ENCODE measurements around the gene ADAMTS3.

DNA sequence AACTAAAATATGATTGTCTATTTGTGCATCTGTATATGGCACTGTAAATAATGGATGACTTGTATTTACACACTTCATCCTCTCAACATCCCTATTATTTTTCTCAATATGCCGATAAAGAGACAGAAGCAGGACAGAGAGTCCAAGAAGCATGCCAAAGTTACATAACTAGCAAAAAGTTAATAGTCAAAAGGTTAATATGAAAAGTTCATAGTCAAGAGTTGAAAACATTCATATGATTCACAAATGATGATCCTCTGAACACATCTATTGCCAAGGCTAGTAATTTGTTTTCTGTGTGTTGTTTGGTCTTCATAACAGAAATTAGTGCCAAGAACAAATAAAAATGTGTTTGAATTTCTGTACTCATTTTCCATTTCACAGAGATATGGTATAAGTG lies 231.0 kb downstream of the ADAMTS3 start:
- TF ChIP-seq CTCF (IDR thresholded peaks at IDR 0.05) = no peak
- no peak for TF ChIP-seq ETV6 (CRISPR knock-in tag; IDR thresholded peaks at IDR 0.05)
- TF ChIP-seq JUN (CRISPR knock-in tag; IDR thresholded peaks at IDR 0.05) = no peak
- no peak for TF ChIP-seq PRRX2 (CRISPR knock-in tag; IDR thresholded peaks at IDR 0.05)
- TF ChIP-seq, protein P1, sequence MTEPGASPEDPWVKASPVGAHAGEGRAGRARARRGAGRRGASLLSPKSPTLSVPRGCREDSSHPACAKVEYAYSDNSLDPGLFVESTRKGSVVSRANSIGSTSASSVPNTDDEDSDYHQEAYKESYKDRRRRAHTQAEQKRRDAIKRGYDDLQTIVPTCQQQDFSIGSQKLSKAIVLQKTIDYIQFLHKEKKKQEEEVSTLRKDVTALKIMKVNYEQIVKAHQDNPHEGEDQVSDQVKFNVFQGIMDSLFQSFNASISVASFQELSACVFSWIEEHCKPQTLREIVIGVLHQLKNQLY (CRISPR knock-in tag; IDR thresholded peaks at IDR 0.05) = no peak
- TF ChIP-seq ZNF121 (CRISPR knock-in tag; IDR thresholded peaks at IDR 0.05) = no peak
- TF ChIP-seq, protein P2, sequence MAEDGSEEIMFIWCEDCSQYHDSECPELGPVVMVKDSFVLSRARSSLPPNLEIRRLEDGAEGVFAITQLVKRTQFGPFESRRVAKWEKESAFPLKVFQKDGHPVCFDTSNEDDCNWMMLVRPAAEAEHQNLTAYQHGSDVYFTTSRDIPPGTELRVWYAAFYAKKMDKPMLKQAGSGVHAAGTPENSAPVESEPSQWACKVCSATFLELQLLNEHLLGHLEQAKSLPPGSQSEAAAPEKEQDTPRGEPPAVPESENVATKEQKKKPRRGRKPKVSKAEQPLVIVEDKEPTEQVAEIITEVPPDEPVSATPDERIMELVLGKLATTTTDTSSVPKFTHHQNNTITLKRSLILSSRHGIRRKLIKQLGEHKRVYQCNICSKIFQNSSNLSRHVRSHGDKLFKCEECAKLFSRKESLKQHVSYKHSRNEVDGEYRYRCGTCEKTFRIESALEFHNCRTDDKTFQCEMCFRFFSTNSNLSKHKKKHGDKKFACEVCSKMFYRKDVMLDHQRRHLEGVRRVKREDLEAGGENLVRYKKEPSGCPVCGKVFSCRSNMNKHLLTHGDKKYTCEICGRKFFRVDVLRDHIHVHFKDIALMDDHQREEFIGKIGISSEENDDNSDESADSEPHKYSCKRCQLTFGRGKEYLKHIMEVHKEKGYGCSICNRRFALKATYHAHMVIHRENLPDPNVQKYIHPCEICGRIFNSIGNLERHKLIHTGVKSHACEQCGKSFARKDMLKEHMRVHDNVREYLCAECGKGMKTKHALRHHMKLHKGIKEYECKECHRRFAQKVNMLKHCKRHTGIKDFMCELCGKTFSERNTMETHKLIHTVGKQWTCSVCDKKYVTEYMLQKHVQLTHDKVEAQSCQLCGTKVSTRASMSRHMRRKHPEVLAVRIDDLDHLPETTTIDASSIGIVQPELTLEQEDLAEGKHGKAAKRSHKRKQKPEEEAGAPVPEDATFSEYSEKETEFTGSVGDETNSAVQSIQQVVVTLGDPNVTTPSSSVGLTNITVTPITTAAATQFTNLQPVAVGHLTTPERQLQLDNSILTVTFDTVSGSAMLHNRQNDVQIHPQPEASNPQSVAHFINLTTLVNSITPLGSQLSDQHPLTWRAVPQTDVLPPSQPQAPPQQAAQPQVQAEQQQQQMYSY (CRISPR knock-in tag; IDR thresholded peaks at IDR 0.05) = no peak
- no peak for TF ChIP-seq SMAD4 (CRISPR knock-in tag; IDR thresholded peaks at IDR 0.05)
- TF ChIP-seq CREM (CRISPR knock-in tag; IDR thresholded peaks at IDR 0.05) = no peak
- TF ChIP-seq JAZF1 (CRISPR knock-in tag; IDR thresholded peaks at IDR 0.05) = no peak
